Measurements from ENCODE around the gene DBN1. TPM values are rescaled to one million over a fixed set of nuclear protein-coding genes. Genes with fewer than 3 reads are reported as not detected.

DBN1 gene
- total and polyA plus RNA-seq, 9 of the 15 experiments (the other 6 are each of a cell fraction or from before 2014, with no cell fraction given) = 0.25 to 87.2 (median 27.9) TPM

GRCh38 chr5:177479774-177480173, 6.3 kb upstream of the DBN1 start:
- no peaks in the 10 kb centered on the region for H3K9me1 ChIP-seq (ENCODE audit: control insufficient read depth, insufficient read depth, low read length)
- ChIA-PET POLR2A (interaction anchor here (0.9 to 5.4 kb wide), 8 partner anchors 8 to 112 kb away, joined by 3 to 30 read pairs (median 4); no protein-coding TSS in a partner anchor), CTCF (ENCODE audit: low intra/inter-chr PET ratio) (no interaction called here)
- in situ Hi-C loops (cut with MboI) = no loop called here
- H4K20me1 ChIP-seq (replicated peaks; ENCODE audit: control insufficient read depth, insufficient read depth, low read length) = no peaks in the 10 kb centered on the region
- peak overlapping the region; percentile 33 to 78; a peak in 2 of 4 replicates for H3K9ac ChIP-seq (ENCODE audit: insufficient read depth in 1 of 2, low read depth in 2 of 2, low read length in 2 of 2)
- intact Hi-C loops (cut with micrococcal nuclease) = no loop called here
- no peaks in the 10 kb centered on the region for H3K9me3 ChIP-seq (replicated peaks; ENCODE audit: control insufficient read depth, insufficient read depth, low read depth, low read length)
- no peaks in the 10 kb centered on the region for H3K79me2 ChIP-seq (ENCODE audit: control insufficient read depth, insufficient read depth, low read length)
- no peaks in the 10 kb centered on the region for H3K27me3 ChIP-seq (ENCODE audit: control insufficient read depth in 2 of 2, insufficient read depth in 2 of 2, low read length in 2 of 2)
- peaks cover 28 to 44% of the 10 kb centered on the region in 2 experiments for H3K4me1 ChIP-seq (replicated peaks in 1 of 2; ENCODE audit: control insufficient read depth in 2 of 2, insufficient read depth in 2 of 2, low read length in 2 of 2)
- WGBS (ENCODE audit: insufficient coverage, low coverage, missing lambda C conversion rate) = 82% methylated on average over 14 of the region's 14 CpGs
- BruUV-seq (replicated peaks) = no TSS peak
- no peak for ATAC-seq
- H3K27ac ChIP-seq (ENCODE audit: extremely low read depth, low read depth, low read length) = peak overlapping the region; percentile 62; the same call in 2 of the 3 replicates
- no peak overlapping the region for H3K4me3 ChIP-seq
- H3K36me3 ChIP-seq (ENCODE audit: control insufficient read depth, insufficient read depth, low read length) = peaks cover 24% of the 10 kb centered on the region; the same call in 2 of the 3 replicates
- TF ChIP-seq ZBTB43 (CRISPR knock-in tag; IDR thresholded peaks at IDR 0.05) (no peak), ELF4 (CRISPR knock-in tag; IDR thresholded peaks at IDR 0.05) (no peak), ZNF740 (CRISPR knock-in tag; IDR thresholded peaks at IDR 0.05) (no peak), ZNF740 (tag; IDR thresholded peaks at IDR 0.05) (no peak), BRCA1 (IDR thresholded peaks at IDR 0.05) (no peak), BRCA1 (CRISPR knock-in tag; IDR thresholded peaks at IDR 0.05) (no peak), NFIX (CRISPR knock-in tag; IDR thresholded peaks at IDR 0.05; ENCODE audit: low read depth) (no peak), SMARCB1 (IDR thresholded peaks at IDR 0.05; ENCODE audit: insufficient read length, low read depth) (no peak), MIER1 (IDR thresholded peaks at IDR 0.05; ENCODE audit: low read depth) (no peak), BACH1 (tag; IDR thresholded peaks at IDR 0.05) (no peak), ZNF3 (CRISPR knock-in tag; IDR thresholded peaks at IDR 0.05) (no peak), RBFOX2 (IDR thresholded peaks at IDR 0.05; ENCODE audit: low read depth, low read length) (no peak)
- H2AFZ ChIP-seq (ENCODE audit: low read depth, low read length) = no peak overlapping the region
- DNase-seq (ENCODE audit: extremely low read depth in 1 of 4, low spot score in 3 of 4) = no peak
- FAIRE-seq = no peak
- no peak overlapping the region for H3K4me2 ChIP-seq (ENCODE audit: insufficient read depth, low read length)

All from K562 (cell line).